ENCODE results near the gene RAPGEF1. TPM values are rescaled to one million over a fixed set of nuclear protein-coding genes. Genes with fewer than 3 reads are reported as not detected.

Gene RAPGEF1
- polyA plus RNA-seq, 1 donor from 2014 or later: 23.6 TPM

GRCh38 chr9:131650254-131650653 lies 89.6 kb downstream of the RAPGEF1 start:
- no peak overlapping the region for H3K27ac ChIP-seq (ENCODE audit: low read length)
- peaks cover 6% of the 10 kb centered on the region for H3K79me2 ChIP-seq (replicated peaks; ENCODE audit: insufficient read depth, low read length)

DNA sequence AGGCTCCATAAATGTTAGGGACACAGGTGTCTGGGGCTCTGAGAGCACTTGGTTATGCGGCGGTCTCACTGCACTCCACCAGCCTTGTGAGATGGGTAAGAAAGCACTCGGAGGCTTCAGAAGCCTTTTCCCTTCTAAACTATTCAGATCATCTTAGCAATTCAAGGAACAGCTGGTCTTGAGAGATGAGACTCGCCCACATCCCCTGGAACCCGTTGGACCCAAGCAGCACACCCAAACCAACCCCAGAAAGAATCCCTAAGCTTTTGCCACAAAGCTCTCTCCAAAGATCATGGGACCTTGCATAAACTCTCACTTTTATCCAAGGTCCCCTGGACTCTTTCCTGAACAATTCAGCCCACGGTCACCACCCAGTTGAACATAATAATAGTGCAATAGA lies 90.2 kb downstream of the RAPGEF1 start:
- H4K20me1 ChIP-seq (ENCODE audit: insufficient read depth): no peaks in the 10 kb centered on the region
- H3K36me3 ChIP-seq (ENCODE audit: insufficient read depth, low read length): no peaks in the 10 kb centered on the region
- H3K27ac ChIP-seq (ENCODE audit: low read length): no peak overlapping the region
- no peaks in the 10 kb centered on the region for H3K27me3 ChIP-seq (ENCODE audit: insufficient read depth, low read depth, low read length)
- no peaks in the 10 kb centered on the region for H3K9me3 ChIP-seq (ENCODE audit: low read length)
- no peak overlapping the region for H2AFZ ChIP-seq (ENCODE audit: low read depth, low read length)
- no peak overlapping the region for H3K4me3 ChIP-seq (ENCODE audit: low read length)
- H3K4me2 ChIP-seq (ENCODE audit: low read length): no peak overlapping the region
- H3K79me2 ChIP-seq (replicated peaks; ENCODE audit: insufficient read depth, low read length): peaks cover 6% of the 10 kb centered on the region
- TF ChIP-seq REST (IDR thresholded peaks at IDR 0.05; ENCODE audit: borderline replicate concordance) (no peak), POLR2AphosphoS5 (IDR thresholded peaks at IDR 0.05) (no peak), CTCF (IDR thresholded peaks at IDR 0.05; ENCODE audit: poor library complexity, severe bottlenecking) (no peak), EZH2 (IDR thresholded peaks at IDR 0.05; ENCODE audit: borderline replicate concordance, insufficient read depth, low read length, poor library complexity, severe bottlenecking) (no peak), TAF1 (IDR thresholded peaks at IDR 0.05; ENCODE audit: low read depth) (no peak), EP300 (conservative IDR thresholded peaks at IDR 0.05; ENCODE audit: poor library complexity, severe bottlenecking) (no peak), SMC3 (conservative IDR thresholded peaks at IDR 0.05; ENCODE audit: poor library complexity) (no peak)
- H3K9ac ChIP-seq (ENCODE audit: low read length): no peak overlapping the region
- no peaks in the 10 kb centered on the region for H3F3A ChIP-seq (ENCODE audit: insufficient read depth, low read length, poor library complexity, severe bottlenecking)
- no peaks in the 10 kb centered on the region for H3K9me2 ChIP-seq (ENCODE audit: insufficient read depth, low read length)

More at GRCh38 chr9:131650254-131650653, 89.6 kb downstream of the RAPGEF1 start:
- H3K9ac ChIP-seq (ENCODE audit: low read length): no peak overlapping the region
- TF ChIP-seq REST (IDR thresholded peaks at IDR 0.05; ENCODE audit: borderline replicate concordance) (no peak), EZH2 (IDR thresholded peaks at IDR 0.05; ENCODE audit: borderline replicate concordance, insufficient read depth, low read length, poor library complexity, severe bottlenecking) (no peak), EP300 (conservative IDR thresholded peaks at IDR 0.05; ENCODE audit: poor library complexity, severe bottlenecking) (no peak), TAF1 (IDR thresholded peaks at IDR 0.05; ENCODE audit: low read depth) (no peak)
- no peak overlapping the region for H2AFZ ChIP-seq (ENCODE audit: low read depth, low read length)
- no peaks in the 10 kb centered on the region for H4K20me1 ChIP-seq (ENCODE audit: insufficient read depth)
- no peaks in the 10 kb centered on the region for H3K9me3 ChIP-seq (ENCODE audit: low read length)
- no peaks in the 10 kb centered on the region for H3F3A ChIP-seq (ENCODE audit: insufficient read depth, low read length, poor library complexity, severe bottlenecking)
- H3K4me2 ChIP-seq (ENCODE audit: low read length): no peak overlapping the region
- no peak overlapping the region for H3K4me3 ChIP-seq (ENCODE audit: low read length)
- no peaks in the 10 kb centered on the region for H3K27me3 ChIP-seq (ENCODE audit: insufficient read depth, low read depth, low read length)
- H3K36me3 ChIP-seq (ENCODE audit: insufficient read depth, low read length): no peaks in the 10 kb centered on the region
- H3K9me2 ChIP-seq (ENCODE audit: insufficient read depth, low read length): no peaks in the 10 kb centered on the region
